HUES6 (cell line): ENCODE results near the gene FNDC3B.

Experiments
- H3K27ac ChIP-seq: 2 replicates; pipeline ENCODE4 v1.7.0; 2013; ENCODE audit warnings: low read depth, mild to moderate bottlenecking, low read length, inconsistent platforms
- H3K27me3 ChIP-seq: 2 replicates; pipeline ENCODE4 v1.6.1; 2013; ENCODE audit warnings: low read length; ENCODE audit not compliant: control insufficient read depth, insufficient read depth
- H3K36me3 ChIP-seq: 2 replicates; pipeline ENCODE4 v1.6.1; 2013; ENCODE audit warnings: low read length; ENCODE audit not compliant: control insufficient read depth, insufficient read depth
- H3K4me1 ChIP-seq: 2 replicates; pipeline ENCODE4 v1.6.1; 2013; ENCODE audit warnings: low read length; ENCODE audit not compliant: control insufficient read depth, insufficient read depth
- H3K4me3 ChIP-seq: 2 replicates; pipeline ENCODE4 v1.5.1; 2013; ENCODE audit warnings: low read depth, low read length
- H3K9ac ChIP-seq: one replicate; pipeline ENCODE4 v1.6.1; 2013; ENCODE audit warnings: mild to moderate bottlenecking, low read length
- H3K9me3 ChIP-seq: 2 replicates; pipeline ENCODE4 v1.6.1; 2013; ENCODE audit warnings: low read depth, low read length; ENCODE audit not compliant: control insufficient read depth, insufficient read depth

The FNDC3B gene

GRCh38 chr3:172271386-172271976, 232.1 kb downstream of the FNDC3B start:
- Histone ChIP-seq H3K36me3 (peaks cover 22% of the 10 kb centered on the region), H3K9me3 (no peaks in the 10 kb centered on the region), H3K4me3 (no peak overlapping the region), H3K4me1 (no peaks in the 10 kb centered on the region), H3K27me3 (no peaks in the 10 kb centered on the region), H3K27ac (no peak overlapping the region), H3K9ac (no peak overlapping the region)

GRCh38 chr3:172272698-172273097, 233.3 kb downstream of the FNDC3B start:
- Histone ChIP-seq H3K36me3 (peaks cover 18% of the 10 kb centered on the region), H3K27ac (no peak overlapping the region), H3K9me3 (no peaks in the 10 kb centered on the region), H3K4me3 (no peak overlapping the region), H3K4me1 (no peaks in the 10 kb centered on the region), H3K9ac (no peak overlapping the region), H3K27me3 (no peaks in the 10 kb centered on the region)

- Histone ChIP-seq H3K9me3 (no peaks in the 10 kb centered on the region), H3K27me3 (no peaks in the 10 kb centered on the region), H3K9ac (no peak overlapping the region), H3K4me1 (no peaks in the 10 kb centered on the region), H3K27ac (no peak overlapping the region), H3K36me3 (peaks cover 18% of the 10 kb centered on the region; the same call in 1 of the 2 replicates), H3K4me3 (no peak overlapping the region)
Measured at GRCh38 chr3:172273378-172273777, 234.0 kb downstream of the FNDC3B start.

- no peak overlapping the region for H3K9ac ChIP-seq
- H3K27me3 ChIP-seq: no peaks in the 10 kb centered on the region
- no peak overlapping the region for H3K4me3 ChIP-seq
- H3K4me1 ChIP-seq: no peaks in the 10 kb centered on the region
- H3K9me3 ChIP-seq: no peaks in the 10 kb centered on the region
- no peak overlapping the region for H3K27ac ChIP-seq
- H3K36me3 ChIP-seq: peaks cover 17% of the 10 kb centered on the region; the same call in 1 of the 2 replicates
Measured at GRCh38 chr3:172274906-172275305, 235.5 kb downstream of the FNDC3B start.

GRCh38 chr3:172275586-172275985, 236.2 kb downstream of the FNDC3B start:
- Histone ChIP-seq H3K27me3 (no peaks in the 10 kb centered on the region), H3K9me3 (no peaks in the 10 kb centered on the region), H3K4me3 (no peak overlapping the region), H3K27ac (no peak overlapping the region), H3K36me3 (peaks cover 15% of the 10 kb centered on the region; the same call in 1 of the 2 replicates), H3K4me1 (no peaks in the 10 kb centered on the region), H3K9ac (no peak overlapping the region)

GRCh38 chr3:172276103-172276502, 236.7 kb downstream of the FNDC3B start:
- no peaks in the 10 kb centered on the region for H3K27me3 ChIP-seq
- H3K27ac ChIP-seq: no peak overlapping the region
- H3K4me1 ChIP-seq: no peaks in the 10 kb centered on the region
- H3K9me3 ChIP-seq: no peaks in the 10 kb centered on the region
- H3K4me3 ChIP-seq: no peak overlapping the region
- peaks cover 15% of the 10 kb centered on the region; the same call in 1 of the 2 replicates for H3K36me3 ChIP-seq
- no peak overlapping the region for H3K9ac ChIP-seq

- Histone ChIP-seq H3K4me1 (no peaks in the 10 kb centered on the region), H3K9ac (no peak overlapping the region), H3K9me3 (no peaks in the 10 kb centered on the region), H3K4me3 (no peak overlapping the region), H3K36me3 (peaks cover 15% of the 10 kb centered on the region; the same call in 1 of the 2 replicates), H3K27me3 (no peaks in the 10 kb centered on the region), H3K27ac (no peak overlapping the region)
Measured at GRCh38 chr3:172277151-172277652, 237.8 kb downstream of the FNDC3B start.

GRCh38 chr3:172279191-172279640, 239.8 kb downstream of the FNDC3B start:
- H3K27ac ChIP-seq: no peak overlapping the region
- peaks cover 12% of the 10 kb centered on the region; the same call in 1 of the 2 replicates for H3K36me3 ChIP-seq

GRCh38 chr3:172279974-172280373, 240.6 kb downstream of the FNDC3B start:
- Histone ChIP-seq H3K9ac (no peak overlapping the region), H3K27me3 (no peaks in the 10 kb centered on the region), H3K4me1 (no peaks in the 10 kb centered on the region), H3K36me3 (peaks cover 6% of the 10 kb centered on the region; the same call in 1 of the 2 replicates), H3K4me3 (no peak overlapping the region), H3K27ac (no peak overlapping the region), H3K9me3 (no peaks in the 10 kb centered on the region)

More at GRCh38 chr3:172279191-172279640, 239.8 kb downstream of the FNDC3B start:
- Histone ChIP-seq H3K27me3 (no peaks in the 10 kb centered on the region), H3K4me1 (no peaks in the 10 kb centered on the region), H3K9ac (no peak overlapping the region), H3K9me3 (no peaks in the 10 kb centered on the region), H3K4me3 (no peak overlapping the region)

GRCh38 chr3:172280406-172281051, 241.2 kb downstream of the FNDC3B start:
- Histone ChIP-seq H3K9ac (no peak overlapping the region), H3K27me3 (no peaks in the 10 kb centered on the region), H3K27ac (no peak overlapping the region), H3K36me3 (peaks cover 9% of the 10 kb centered on the region; the same call in 1 of the 2 replicates), H3K9me3 (no peaks in the 10 kb centered on the region), H3K4me3 (no peak overlapping the region), H3K4me1 (no peaks in the 10 kb centered on the region)

GRCh38 chr3:172281884-172282283, 242.5 kb downstream of the FNDC3B start:
- Histone ChIP-seq H3K27ac (no peak overlapping the region), H3K9me3 (no peaks in the 10 kb centered on the region), H3K9ac (no peak overlapping the region), H3K27me3 (no peaks in the 10 kb centered on the region), H3K36me3 (peaks cover 14% of the 10 kb centered on the region; the same call in 1 of the 2 replicates), H3K4me1 (no peaks in the 10 kb centered on the region), H3K4me3 (no peak overlapping the region)
